Stimulated activated CD8-positive, alpha-beta memory T cell treated with anti-CD3 and anti-CD28 coated beads, Interleukin-12 subunit alpha, Interleukin-12 subunit beta, amount 100 ng/mL, for 24 hours (primary cell): ENCODE data around the gene ROBO1.
"Not testable (repeated sequence)": the region's sequence is repeated elsewhere in the genome, so short reads cannot be mapped to it uniquely, and the experiment has no call there.

Experiments used
- DNase-seq: peaks from one replicate; pipeline ENCODE4 v3.0.0-alpha.2; 2020; ENCODE audit errors: extremely low read depth

ROBO1 gene

GRCh38 chr3:78912687-78913086, 855.1 kb downstream of the ROBO1 start:
- DNase-seq: no peak

- no peak for DNase-seq
Measured at GRCh38 chr3:78912259-78912658, 855.5 kb downstream of the ROBO1 start.

GRCh38 chr3:78911394-78911793, 856.4 kb downstream of the ROBO1 start:
- no peak for DNase-seq

GRCh38 chr3:78908236-78908635, 859.6 kb downstream of the ROBO1 start:
- DNase-seq: no peak

- no peak for DNase-seq
Measured at GRCh38 chr3:78907367-78907766, 860.4 kb downstream of the ROBO1 start.

GRCh38 chr3:78906930-78907329, 860.9 kb downstream of the ROBO1 start:
- no peak for DNase-seq

- DNase-seq: no peak
Measured at GRCh38 chr3:78906245-78906644, 861.6 kb downstream of the ROBO1 start.

- DNase-seq: no peak
Measured at GRCh38 chr3:78905700-78906099, 862.1 kb downstream of the ROBO1 start.

GRCh38 chr3:78901544-78901943, 866.3 kb downstream of the ROBO1 start:
- DNase-seq: no peak

GRCh38 chr3:78900880-78901279, 866.9 kb downstream of the ROBO1 start:
- no peak for DNase-seq

GRCh38 chr3:78900426-78900825, 867.4 kb downstream of the ROBO1 start:
- DNase-seq: no peak

- DNase-seq: no peak
Measured at GRCh38 chr3:78895528-78895927, 872.3 kb downstream of the ROBO1 start.

- no peak for DNase-seq
Measured at GRCh38 chr3:78894787-78895186, 873.0 kb downstream of the ROBO1 start.

- DNase-seq: no peak
Measured at GRCh38 chr3:78893161-78893560, 874.6 kb downstream of the ROBO1 start.

- DNase-seq: no peak
Measured at GRCh38 chr3:78889348-78889747, 878.5 kb downstream of the ROBO1 start.

GRCh38 chr3:78888635-78889034, 879.2 kb downstream of the ROBO1 start:
- DNase-seq: no peak

- no peak for DNase-seq
Measured at GRCh38 chr3:78887547-78888011, 880.2 kb downstream of the ROBO1 start.

- no peak for DNase-seq
Measured at GRCh38 chr3:78887029-78887428, 880.8 kb downstream of the ROBO1 start.

- DNase-seq: not testable (repeated sequence)
Measured at GRCh38 chr3:78884567-78884966, 883.2 kb downstream of the ROBO1 start.

- no peak for DNase-seq
Measured at GRCh38 chr3:78882251-78882650, 885.5 kb downstream of the ROBO1 start.

- no peak for DNase-seq
Measured at GRCh38 chr3:78881501-78881900, 886.3 kb downstream of the ROBO1 start.

- no peak for DNase-seq
Measured at GRCh38 chr3:78880603-78881461, 887.0 kb downstream of the ROBO1 start.

- no peak for DNase-seq
Measured at GRCh38 chr3:78879295-78879860, 888.4 kb downstream of the ROBO1 start.
